ENCODE data around the gene HMX1.

HMX1 gene

GRCh38 chr4:8831221-8832112, 40.2 kb downstream of the HMX1 start:
- Histone ChIP-seq H3K9ac (ENCODE audit: low read length) (no peak overlapping the region), H3K36me3 (ENCODE audit: control insufficient read depth, insufficient read depth, low read length, severe bottlenecking) (no peaks in the 10 kb centered on the region), H3K27me3 (replicated peaks; ENCODE audit: control insufficient read depth, insufficient read depth, low read length) (peaks cover 27% of the 10 kb centered on the region), H3K9me3 (ENCODE audit: control insufficient read depth, low read length) (no peaks in the 10 kb centered on the region), H3K4me3 (ENCODE audit: low read length) (no peak overlapping the region), H3K4me1 (ENCODE audit: control insufficient read depth, insufficient read depth, low read length) (no peaks in the 10 kb centered on the region)
- DNase-seq (ENCODE audit: low read depth) = no peak

- Histone ChIP-seq H3K4me3 (ENCODE audit: low read length) (no peak overlapping the region), H3K9ac (ENCODE audit: low read length) (no peak overlapping the region), H3K9me3 (ENCODE audit: control insufficient read depth, low read length) (no peaks in the 10 kb centered on the region), H3K27me3 (replicated peaks; ENCODE audit: control insufficient read depth, insufficient read depth, low read length) (peaks cover 27% of the 10 kb centered on the region), H3K36me3 (ENCODE audit: control insufficient read depth, insufficient read depth, low read length, severe bottlenecking) (no peaks in the 10 kb centered on the region), H3K4me1 (ENCODE audit: control insufficient read depth, insufficient read depth, low read length) (no peaks in the 10 kb centered on the region)
- DNase-seq (ENCODE audit: low read depth) = no peak
These were observed 40.9 kb downstream of the HMX1 start for GRCh38 chr4:8830611-8831200.

GRCh38 chr4:8830056-8830455, 41.6 kb downstream of the HMX1 start:
- DNase-seq (ENCODE audit: low read depth) = no peak
- Histone ChIP-seq H3K9me3 (ENCODE audit: control insufficient read depth, low read length) (no peaks in the 10 kb centered on the region), H3K4me3 (ENCODE audit: low read length) (no peak overlapping the region), H3K27me3 (replicated peaks; ENCODE audit: control insufficient read depth, insufficient read depth, low read length) (peaks cover 25% of the 10 kb centered on the region), H3K4me1 (ENCODE audit: control insufficient read depth, insufficient read depth, low read length) (no peaks in the 10 kb centered on the region), H3K9ac (ENCODE audit: low read length) (no peak overlapping the region), H3K36me3 (ENCODE audit: control insufficient read depth, insufficient read depth, low read length, severe bottlenecking) (no peaks in the 10 kb centered on the region)

GRCh38 chr4:8829584-8829983, 42.1 kb downstream of the HMX1 start:
- no peaks in the 10 kb centered on the region for H3K36me3 ChIP-seq (ENCODE audit: control insufficient read depth, insufficient read depth, low read length, severe bottlenecking)
- H3K4me1 ChIP-seq (ENCODE audit: control insufficient read depth, insufficient read depth, low read length) = no peaks in the 10 kb centered on the region
- no peak overlapping the region for H3K9ac ChIP-seq (ENCODE audit: low read length)
- H3K27me3 ChIP-seq (replicated peaks; ENCODE audit: control insufficient read depth, insufficient read depth, low read length) = peaks cover 22% of the 10 kb centered on the region
- H3K9me3 ChIP-seq (ENCODE audit: control insufficient read depth, low read length) = no peaks in the 10 kb centered on the region
- no peak overlapping the region for H3K4me3 ChIP-seq (ENCODE audit: low read length)
- DNase-seq (ENCODE audit: low read depth) = no peak

- Histone ChIP-seq H3K36me3 (ENCODE audit: control insufficient read depth, insufficient read depth, low read length, severe bottlenecking) (no peaks in the 10 kb centered on the region), H3K4me1 (ENCODE audit: control insufficient read depth, insufficient read depth, low read length) (no peaks in the 10 kb centered on the region), H3K27me3 (replicated peaks; ENCODE audit: control insufficient read depth, insufficient read depth, low read length) (peaks cover 22% of the 10 kb centered on the region), H3K4me3 (ENCODE audit: low read length) (no peak overlapping the region), H3K9me3 (ENCODE audit: control insufficient read depth, low read length) (no peaks in the 10 kb centered on the region), H3K9ac (ENCODE audit: low read length) (no peak overlapping the region)
- no peak for DNase-seq (ENCODE audit: low read depth)
These were observed 42.8 kb downstream of the HMX1 start for GRCh38 chr4:8828869-8829268.

GRCh38 chr4:8821151-8821950, 50.3 kb downstream of the HMX1 start:
- Histone ChIP-seq H3K4me1 (ENCODE audit: control insufficient read depth, insufficient read depth, low read length) (no peaks in the 10 kb centered on the region), H3K27me3 (replicated peaks; ENCODE audit: control insufficient read depth, insufficient read depth, low read length) (peaks cover 3% of the 10 kb centered on the region), H3K4me3 (ENCODE audit: low read length) (no peak overlapping the region), H3K36me3 (ENCODE audit: control insufficient read depth, insufficient read depth, low read length, severe bottlenecking) (no peaks in the 10 kb centered on the region), H3K9ac (ENCODE audit: low read length) (no peak overlapping the region), H3K9me3 (ENCODE audit: control insufficient read depth, low read length) (no peaks in the 10 kb centered on the region)
- no peak for DNase-seq (ENCODE audit: low read depth)

- H3K9ac ChIP-seq (ENCODE audit: low read length) = no peak overlapping the region
- peaks cover 3% of the 10 kb centered on the region for H3K27me3 ChIP-seq (replicated peaks; ENCODE audit: control insufficient read depth, insufficient read depth, low read length)
- H3K9me3 ChIP-seq (ENCODE audit: control insufficient read depth, low read length) = no peaks in the 10 kb centered on the region
- no peaks in the 10 kb centered on the region for H3K36me3 ChIP-seq (ENCODE audit: control insufficient read depth, insufficient read depth, low read length, severe bottlenecking)
- H3K4me1 ChIP-seq (ENCODE audit: control insufficient read depth, insufficient read depth, low read length) = no peaks in the 10 kb centered on the region
- DNase-seq (ENCODE audit: low read depth) = no peak
- no peak overlapping the region for H3K4me3 ChIP-seq (ENCODE audit: low read length)
These were observed 51.2 kb downstream of the HMX1 start for GRCh38 chr4:8820178-8821102.

- Histone ChIP-seq H3K9ac (ENCODE audit: low read length) (no peak overlapping the region), H3K4me3 (ENCODE audit: low read length) (no peak overlapping the region), H3K36me3 (ENCODE audit: control insufficient read depth, insufficient read depth, low read length, severe bottlenecking) (no peaks in the 10 kb centered on the region), H3K4me1 (ENCODE audit: control insufficient read depth, insufficient read depth, low read length) (no peaks in the 10 kb centered on the region), H3K27me3 (replicated peaks; ENCODE audit: control insufficient read depth, insufficient read depth, low read length) (no peaks in the 10 kb centered on the region), H3K9me3 (ENCODE audit: control insufficient read depth, low read length) (no peaks in the 10 kb centered on the region)
- DNase-seq (ENCODE audit: low read depth) = no peak
These were observed 52.0 kb downstream of the HMX1 start for GRCh38 chr4:8819473-8820177.

GRCh38 chr4:8819019-8819418, 52.6 kb downstream of the HMX1 start:
- no peak overlapping the region for H3K9ac ChIP-seq (ENCODE audit: low read length)
- H3K4me1 ChIP-seq (ENCODE audit: control insufficient read depth, insufficient read depth, low read length) = no peaks in the 10 kb centered on the region
- no peaks in the 10 kb centered on the region for H3K36me3 ChIP-seq (ENCODE audit: control insufficient read depth, insufficient read depth, low read length, severe bottlenecking)
- H3K4me3 ChIP-seq (ENCODE audit: low read length) = no peak overlapping the region
- no peaks in the 10 kb centered on the region for H3K27me3 ChIP-seq (replicated peaks; ENCODE audit: control insufficient read depth, insufficient read depth, low read length)
- H3K9me3 ChIP-seq (ENCODE audit: control insufficient read depth, low read length) = no peaks in the 10 kb centered on the region
- DNase-seq (ENCODE audit: low read depth) = no peak
